ENCODE data around the gene NEK11. TPM values are rescaled to one million over a fixed set of nuclear protein-coding genes. Genes with fewer than 3 reads are reported as not detected.
A peak's percentile ranks its signal among the peaks of the same experiment; 100 is the strongest.
"Not testable (repeated sequence)": the region's sequence is repeated elsewhere in the genome, so short reads cannot be mapped to it uniquely, and the experiment has no call there.

The NEK11 gene
- total RNA-seq, 1 donor: 14.5 TPM

GRCh38 chr3:131374741-131375140 lies 348.1 kb downstream of the NEK11 start:
- Histone ChIP-seq H3K27me3 (ENCODE audit: insufficient read depth, low read length) (no peaks in the 10 kb centered on the region), H3K27ac (ENCODE audit: low read depth, low read length) (no peak overlapping the region), H3K4me2 (ENCODE audit: insufficient read depth, low read length) (no peak overlapping the region), H3K36me3 (ENCODE audit: insufficient read depth, low read length) (peaks cover 8% of the 10 kb centered on the region), H3K9me3 (ENCODE audit: low read depth, low read length) (no peaks in the 10 kb centered on the region), H3K4me1 (ENCODE audit: insufficient read depth, low read length) (no peaks in the 10 kb centered on the region), H4K20me1 (ENCODE audit: insufficient read depth, low read length) (no peaks in the 10 kb centered on the region), H3K4me3 (ENCODE audit: insufficient read depth, low read length) (no peak overlapping the region), H3K79me2 (ENCODE audit: insufficient read depth, low read length) (peaks cover 12% of the 10 kb centered on the region), H2AFZ (ENCODE audit: low read length) (no peak overlapping the region)
- no peak for TF ChIP-seq CTCF (IDR thresholded peaks at IDR 0.05; ENCODE audit: extremely low read depth, low read depth, low read length)
- DNase-seq (ENCODE audit: insufficient read length, low spot score, missing footprints): no peak

- peak overlapping the region; percentile 98 for H3K4me3 ChIP-seq (ENCODE audit: insufficient read depth, low read length)
- H3K36me3 ChIP-seq (ENCODE audit: insufficient read depth, low read length): peaks cover 23% of the 10 kb centered on the region
- DNase-seq (ENCODE audit: insufficient read length, low spot score, missing footprints); H3K27me3 ChIP-seq (ENCODE audit: insufficient read depth, low read length); H4K20me1 ChIP-seq (ENCODE audit: insufficient read depth, low read length); H3K9me3 ChIP-seq (ENCODE audit: low read depth, low read length): not testable (repeated sequence)
- peak overlapping the region; percentile 95 for H3K4me2 ChIP-seq (ENCODE audit: insufficient read depth, low read length)
- H2AFZ ChIP-seq (ENCODE audit: low read length): peak overlapping the region; percentile 99
- H3K79me2 ChIP-seq (ENCODE audit: insufficient read depth, low read length): peaks cover 38% of the 10 kb centered on the region
- H3K4me1 ChIP-seq (ENCODE audit: insufficient read depth, low read length): peaks cover 10% of the 10 kb centered on the region
- H3K27ac ChIP-seq (ENCODE audit: low read depth, low read length): peak overlapping the region; percentile 92
Measured at GRCh38 chr3:131380821-131381444, 354.3 kb downstream of the NEK11 start.

- H2AFZ ChIP-seq (ENCODE audit: low read length): peak within 1 kb of the TSS; percentile 99
- peaks cover 10% of the 10 kb centered on the region for H3K4me1 ChIP-seq (ENCODE audit: insufficient read depth, low read length)
- DNase-seq (ENCODE audit: insufficient read length, low spot score, missing footprints): peak; percentile 99
- H3K36me3 ChIP-seq (ENCODE audit: insufficient read depth, low read length): peaks cover 22% of the 10 kb centered on the region
- H4K20me1 ChIP-seq (ENCODE audit: insufficient read depth, low read length): peaks cover 5% of the 10 kb centered on the region
- H3K27me3 ChIP-seq (ENCODE audit: insufficient read depth, low read length): no peaks in the 10 kb centered on the region
- peak within 1 kb of the TSS; percentile 92 for H3K27ac ChIP-seq (ENCODE audit: low read depth, low read length)
- peak within 1 kb of the TSS; percentile 95 for H3K4me2 ChIP-seq (ENCODE audit: insufficient read depth, low read length)
- H3K4me3 ChIP-seq (ENCODE audit: insufficient read depth, low read length): peak within 1 kb of the TSS; percentile 98
- H3K79me2 ChIP-seq (ENCODE audit: insufficient read depth, low read length): peaks cover 38% of the 10 kb centered on the region
- no peak for TF ChIP-seq CTCF (IDR thresholded peaks at IDR 0.05; ENCODE audit: extremely low read depth, low read depth, low read length)
- no peaks in the 10 kb centered on the region for H3K9me3 ChIP-seq (ENCODE audit: low read depth, low read length)
Measured at GRCh38 chr3:131381445-131382291, 355.0 kb downstream of the NEK11 start, which contains the start of gene NUDT16. NUDT16 (plus strand) TSS chr3:131381774; CDS start chr3:131381805, 31 bp downstream.

GRCh38 chr3:131386429-131387165 lies 359.9 kb downstream of the NEK11 start:
- Histone ChIP-seq H2AFZ (ENCODE audit: low read length) (no peak overlapping the region), H3K9me3 (ENCODE audit: low read depth, low read length) (no peaks in the 10 kb centered on the region), H3K27me3 (ENCODE audit: insufficient read depth, low read length) (no peaks in the 10 kb centered on the region), H3K4me1 (ENCODE audit: insufficient read depth, low read length) (peaks cover 7% of the 10 kb centered on the region), H3K36me3 (ENCODE audit: insufficient read depth, low read length) (peaks cover 22% of the 10 kb centered on the region), H3K4me3 (ENCODE audit: insufficient read depth, low read length) (no peak overlapping the region), H4K20me1 (ENCODE audit: insufficient read depth, low read length) (peaks cover 5% of the 10 kb centered on the region), H3K4me2 (ENCODE audit: insufficient read depth, low read length) (no peak overlapping the region), H3K27ac (ENCODE audit: low read depth, low read length) (no peak overlapping the region), H3K79me2 (ENCODE audit: insufficient read depth, low read length) (peaks cover 12% of the 10 kb centered on the region)
- DNase-seq (ENCODE audit: insufficient read length, low spot score, missing footprints): no peak
- no peak for TF ChIP-seq CTCF (IDR thresholded peaks at IDR 0.05; ENCODE audit: extremely low read depth, low read depth, low read length)

All from osteoblast (primary cell).